ENCODE measurements around the gene GSK3B.

- TF ChIP-seq, protein P1, sequence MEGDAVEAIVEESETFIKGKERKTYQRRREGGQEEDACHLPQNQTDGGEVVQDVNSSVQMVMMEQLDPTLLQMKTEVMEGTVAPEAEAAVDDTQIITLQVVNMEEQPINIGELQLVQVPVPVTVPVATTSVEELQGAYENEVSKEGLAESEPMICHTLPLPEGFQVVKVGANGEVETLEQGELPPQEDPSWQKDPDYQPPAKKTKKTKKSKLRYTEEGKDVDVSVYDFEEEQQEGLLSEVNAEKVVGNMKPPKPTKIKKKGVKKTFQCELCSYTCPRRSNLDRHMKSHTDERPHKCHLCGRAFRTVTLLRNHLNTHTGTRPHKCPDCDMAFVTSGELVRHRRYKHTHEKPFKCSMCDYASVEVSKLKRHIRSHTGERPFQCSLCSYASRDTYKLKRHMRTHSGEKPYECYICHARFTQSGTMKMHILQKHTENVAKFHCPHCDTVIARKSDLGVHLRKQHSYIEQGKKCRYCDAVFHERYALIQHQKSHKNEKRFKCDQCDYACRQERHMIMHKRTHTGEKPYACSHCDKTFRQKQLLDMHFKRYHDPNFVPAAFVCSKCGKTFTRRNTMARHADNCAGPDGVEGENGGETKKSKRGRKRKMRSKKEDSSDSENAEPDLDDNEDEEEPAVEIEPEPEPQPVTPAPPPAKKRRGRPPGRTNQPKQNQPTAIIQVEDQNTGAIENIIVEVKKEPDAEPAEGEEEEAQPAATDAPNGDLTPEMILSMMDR (IDR thresholded peaks at IDR 0.05): no peak
- no peak for TF ChIP-seq POLR2A (IDR thresholded peaks at IDR 0.05)
These were observed 31.7 kb upstream of the GSK3B start for GRCh38 chr3:120125992-120126391.
